Tibial artery (tissue), 4 donors: ENCODE data around the gene FDXACB1.

ENCODE experiments used
- DNase-seq, 2 donors: peaks; one replicate each; pipeline ENCODE4 v3.0.0-alpha.2; 2019
- H3K27ac ChIP-seq, 2 donors: fragments of 200-600 bp; sonication (generic) in 1 of 2; 1 replicate in 1 of 2; 2 replicates in 1 of 2; pipeline ENCODE4 v1.5.1; 2018 to 2019; ENCODE audit warnings: mild to moderate bottlenecking in 1 of 2
- H3K27me3 ChIP-seq, 2 donors: fragments of 200-600 bp; sonication (generic) in 1 of 2; one replicate each; pipeline versions ENCODE4 v1.5.1 to v1.6.0; 2016 to 2019
- H3K36me3 ChIP-seq, 3 donors: fragments of 200-600 bp; sonication (generic) in 2 of 3; one replicate each; pipeline ENCODE4 v1.5.1; 2016 to 2019; ENCODE audit warnings: mild to moderate bottlenecking in 2 of 3
- H3K4me1 ChIP-seq, 4 donors: fragments of 200-600 bp; sonication (generic) in 2 of 4; 1 replicate in 3 of 4; 2 replicates in 1 of 4; pipeline ENCODE4 v1.5.1; 2016 to 2019
- H3K4me3 ChIP-seq, 2 donors: fragments of 200-600 bp; sonication (generic) in 1 of 2; 1 replicate in 1 of 2; 2 replicates in 1 of 2; pipeline ENCODE4 v1.5.1; 2018 to 2019; ENCODE audit warnings: mild to moderate bottlenecking in 2 of 2
- H3K9me3 ChIP-seq, 3 donors: fragments of 200-600 bp; sonication (generic) in 1 of 3; one replicate each; pipeline ENCODE4 v1.5.1; 2016 to 2019
- CTCF ChIP-seq, 2 experiments: fragments of 200-600 bp in 1 of 2; fragments of 450-650 bp in 1 of 2; IDR thresholded peaks; one replicate each; pipeline ENCODE4 v1.5.1; 2017 to 2019; ENCODE audit warnings: antibody characterized with exemption in 2 of 2, mild to moderate bottlenecking in 1 of 2, moderate library complexity in 1 of 2
- intact Hi-C: fragments of 100-400 bp; cut with DNase I; formaldehyde crosslinking; loops from one replicate; pipeline ENCODE4 v1.15.0; 2023; ENCODE audit warnings: low total_unique reads

FDXACB1 gene

GRCh38 chr11:111917312-111917711 is 38.3 kb upstream of the FDXACB1 start:
- Histone ChIP-seq H3K27ac (peak overlapping the region in 1 of 2 donors; percentile 98), H3K27me3 (no peaks in the 10 kb centered on the region), H3K4me1 (peaks cover 0 to 59% (median 21%) of the 10 kb centered on the region in 4 donors), H3K4me3 (no peak overlapping the region), H3K36me3 (peaks cover 0 to 5% (median 4%) of the 10 kb centered on the region in 3 donors), H3K9me3 (no peaks in the 10 kb centered on the region)
- DNase-seq, result no peak
- no peak for TF ChIP-seq CTCF (IDR thresholded peaks at IDR 0.05)
- intact Hi-C loops, result no loop called here

DNA sequence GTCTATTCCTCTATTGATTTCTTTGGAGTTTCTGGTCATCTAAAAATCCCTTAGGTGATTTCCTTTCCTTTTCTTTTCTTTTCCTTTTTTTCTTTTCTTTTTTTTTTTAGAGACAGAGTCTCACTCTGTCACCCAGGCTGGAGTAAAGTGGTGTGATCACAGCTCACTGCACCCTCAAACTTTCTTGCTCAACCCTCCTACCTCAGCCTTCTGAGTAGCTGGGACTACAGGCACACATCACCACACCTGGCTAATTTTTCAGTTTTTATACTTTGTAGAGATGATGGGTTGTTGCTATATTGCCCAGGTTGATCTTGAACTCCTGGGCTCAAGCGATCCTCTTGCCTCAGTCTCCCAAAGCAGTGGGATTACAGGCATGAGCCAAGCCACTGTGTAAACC is 37.8 kb upstream of the FDXACB1 start:
- Histone ChIP-seq H3K36me3 (peaks cover 0 to 5% (median 4%) of the 10 kb centered on the region in 3 donors), H3K27me3 (no peaks in the 10 kb centered on the region), H3K9me3 (no peaks in the 10 kb centered on the region), H3K4me3 (no peak overlapping the region), H3K27ac (peak overlapping the region in 1 of 2 donors; percentile 98), H3K4me1 (peaks cover 0 to 53% (median 18%) of the 10 kb centered on the region in 4 donors)
- intact Hi-C loops, result no loop called here
- TF ChIP-seq CTCF (IDR thresholded peaks at IDR 0.05), result no peak
- DNase-seq, result no peak

DNA sequence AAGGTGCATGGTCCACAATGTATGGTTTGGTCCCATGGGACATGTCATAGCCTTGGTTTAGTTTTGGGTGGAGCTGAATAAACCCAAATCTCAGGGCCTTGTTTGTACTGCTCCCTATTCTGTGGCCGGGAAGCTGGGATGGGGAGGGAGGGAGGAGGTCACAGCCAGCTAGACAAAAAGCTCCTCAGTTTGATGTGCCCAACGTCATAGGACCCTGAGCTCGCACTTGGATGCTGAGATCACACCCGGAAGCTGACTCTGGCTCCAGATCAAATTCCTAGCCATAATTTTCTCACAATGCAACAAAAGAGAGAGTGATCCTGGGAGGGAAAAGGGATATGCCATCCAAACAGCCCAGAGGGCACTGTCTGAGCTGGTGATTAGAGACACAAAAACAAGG is 35.0 kb upstream of the FDXACB1 start:
- Histone ChIP-seq H3K27me3 (no peaks in the 10 kb centered on the region), H3K9me3 (no peaks in the 10 kb centered on the region), H3K36me3 (peaks cover under 1 to 12% (median 3%) of the 10 kb centered on the region in 3 donors), H3K4me3 (peak overlapping the region; percentile 70 to 84), H3K4me1 (peaks cover 0 to 59% (median 16%) of the 10 kb centered on the region in 4 donors), H3K27ac (peak overlapping the region; percentile 92 to 98)
- peak; percentile 84 to 89 for DNase-seq
- intact Hi-C loops, result loop anchor here (2.0 kb wide), 1 partner anchor 13 kb away; no protein-coding TSS in a partner anchor
- no peak for TF ChIP-seq CTCF (IDR thresholded peaks at IDR 0.05)

- intact Hi-C loops, result loop anchor here (2.0 kb wide), 1 partner anchor 14 kb away; no protein-coding TSS in a partner anchor
- peak in 1 of 2 donors; percentile 78 for DNase-seq
- Histone ChIP-seq H3K27ac (peak overlapping the region; percentile 92 to 98), H3K9me3 (no peaks in the 10 kb centered on the region), H3K27me3 (no peaks in the 10 kb centered on the region), H3K36me3 (peaks cover 6 to 18% (median 10%) of the 10 kb centered on the region in 3 donors), H3K4me1 (peaks cover 0 to 59% (median 15%) of the 10 kb centered on the region in 4 donors), H3K4me3 (peak overlapping the region; percentile 70 to 84)
- TF ChIP-seq CTCF (IDR thresholded peaks at IDR 0.05), result no peak
Measured at GRCh38 chr11:111913031-111913861, 34.3 kb upstream of the FDXACB1 start.

DNA sequence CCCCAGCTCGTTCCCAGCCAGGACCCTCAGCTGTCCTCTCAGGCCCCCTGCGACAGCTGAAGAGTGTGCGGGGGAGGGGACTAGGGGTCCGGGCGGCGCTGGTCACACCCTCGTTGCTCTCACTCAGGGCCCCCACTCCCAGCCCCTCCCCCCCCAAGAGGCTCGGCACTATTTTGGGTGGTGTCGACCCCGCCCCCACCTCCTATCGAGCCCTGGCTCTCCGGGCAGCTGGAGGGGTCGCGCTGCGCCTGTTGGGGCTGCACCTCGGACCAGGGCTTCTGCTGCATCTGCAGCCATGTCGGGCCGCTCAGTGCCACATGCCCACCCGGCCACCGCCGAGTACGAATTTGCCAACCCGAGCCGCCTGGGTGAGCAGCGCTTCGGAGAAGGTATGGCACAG is 33.6 kb upstream of the FDXACB1 start, which contains the start of gene HSPB2:
Gene HSPB2, plus strand, starts transcription at position 200 of the 400 bp plus-strand sequence. Its CDS starts 96 bp downstream, at position 296.
- peak within 1 kb of the TSS; percentile 92 to 98 for H3K27ac ChIP-seq
- H3K4me1 ChIP-seq, result peaks cover 0 to 55% (median 14%) of the 10 kb centered on the region in 4 donors
- intact Hi-C loops, result loop anchor here (2.0 kb wide), 1 partner anchor 14 kb away; no protein-coding TSS in a partner anchor
- H3K9me3 ChIP-seq, result no peaks in the 10 kb centered on the region
- no peaks in the 10 kb centered on the region for H3K27me3 ChIP-seq
- peaks cover 10 to 25% (median 13%) of the 10 kb centered on the region in 3 donors for H3K36me3 ChIP-seq
- H3K4me3 ChIP-seq, result peak within 1 kb of the TSS; percentile 70 to 84
- DNase-seq, result peak; percentile 49 to 80
- no peak for TF ChIP-seq CTCF (IDR thresholded peaks at IDR 0.05)
